ENCODE data around the gene PRPF6.
"Not testable (repeated sequence)": the region's sequence is repeated elsewhere in the genome, so short reads cannot be mapped to it uniquely, and the experiment has no call there.

DNA sequence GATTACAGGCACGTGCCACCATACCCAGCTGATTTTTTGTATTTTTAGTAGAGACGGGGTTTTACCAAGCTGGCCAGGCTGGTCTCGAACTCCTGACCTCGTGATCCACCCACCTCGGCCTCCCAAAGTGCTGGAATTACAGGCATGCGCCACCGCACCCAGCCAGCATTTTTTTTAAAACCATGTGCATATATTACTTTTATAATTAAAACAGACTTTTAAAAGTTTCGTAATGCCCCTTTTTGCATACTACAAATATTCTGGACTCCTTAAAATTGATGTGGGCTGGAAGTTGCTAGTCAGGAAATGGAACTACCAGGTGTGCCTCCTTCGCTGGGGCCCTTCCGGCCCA is 9.0 kb upstream of the PRPF6 start:
- TF ChIP-seq CTCF (IDR thresholded peaks at IDR 0.05; ENCODE audit: extremely low read depth in 1 of 2, insufficient read depth in 1 of 2, low read depth in 1 of 2, low read length in 2 of 2); POLR2A (IDR thresholded peaks at IDR 0.05; ENCODE audit: low read depth, low read length); MYC (IDR thresholded peaks at IDR 0.05; ENCODE audit: low read depth, low read length); EZH2 (IDR thresholded peaks at IDR 0.05; ENCODE audit: borderline replicate concordance, low read depth, low read length, severe bottlenecking): not testable (repeated sequence)
